NCI-H1092 (cell line): ENCODE measurements around the gene PDGFA.

Experiments used
- DNase-seq: peaks from one replicate; lab custom pipeline; 2025; lab: John Stamatoyannopoulos, UW

Gene PDGFA

GRCh38 chr7:473870-474604 is 45.6 kb downstream of the PDGFA start:
- DNase-seq, result no peak

DNA sequence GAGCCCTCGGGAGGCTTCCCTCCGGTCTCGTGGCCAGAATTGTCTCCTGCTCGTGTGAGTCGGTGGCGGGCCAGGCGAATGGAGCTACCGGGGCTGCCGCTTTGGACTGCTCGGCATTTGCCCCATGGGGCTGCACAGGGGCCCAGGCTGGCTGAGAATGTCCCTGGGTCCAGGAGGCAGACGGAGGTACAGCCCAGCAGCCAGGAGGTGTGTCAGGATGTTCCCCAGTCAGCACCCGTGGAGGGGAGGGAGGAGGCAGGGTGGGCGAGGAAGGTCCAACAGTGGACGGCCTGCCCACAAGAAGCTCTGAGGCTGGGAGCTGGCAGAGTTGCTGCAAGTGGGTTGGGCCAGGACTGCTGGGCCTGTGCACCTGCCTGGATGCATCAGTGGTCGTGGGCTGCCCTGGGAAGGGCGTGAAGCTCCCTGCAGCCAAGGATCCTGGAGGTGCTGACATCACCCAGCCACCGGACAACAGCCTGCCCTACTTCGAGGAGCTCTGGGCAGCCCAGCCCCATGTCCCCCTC is 46.4 kb downstream of the PDGFA start:
- DNase-seq, result no peak

DNA sequence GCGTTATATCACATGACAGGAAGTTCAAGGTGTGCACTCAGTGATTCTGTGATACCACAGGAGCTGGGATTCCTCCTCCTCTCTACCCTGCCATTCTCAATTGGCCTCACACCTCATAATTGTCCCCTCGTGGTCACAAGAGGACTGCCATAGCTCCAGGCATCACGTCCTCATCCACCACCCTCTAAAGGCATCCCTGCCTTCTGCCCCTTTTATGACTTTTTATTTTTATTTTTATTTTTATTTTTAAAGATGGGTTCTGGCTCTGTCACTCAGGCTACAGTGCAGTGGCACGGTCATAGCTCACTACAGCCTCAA is 47.0 kb downstream of the PDGFA start:
- DNase-seq, result no peak

GRCh38 chr7:471866-472639 is 47.6 kb downstream of the PDGFA start:
- no peak for DNase-seq

- DNase-seq, result no peak
Measured at GRCh38 chr7:471191-471865, 48.3 kb downstream of the PDGFA start.

GRCh38 chr7:469563-469961 is 50.1 kb downstream of the PDGFA start:
- DNase-seq, result no peak

- DNase-seq, result no peak
Measured at GRCh38 chr7:468681-469562, 50.7 kb downstream of the PDGFA start.

GRCh38 chr7:467856-468545 is 51.6 kb downstream of the PDGFA start:
- no peak for DNase-seq

GRCh38 chr7:467393-467828 is 52.2 kb downstream of the PDGFA start:
- DNase-seq, result no peak

DNA sequence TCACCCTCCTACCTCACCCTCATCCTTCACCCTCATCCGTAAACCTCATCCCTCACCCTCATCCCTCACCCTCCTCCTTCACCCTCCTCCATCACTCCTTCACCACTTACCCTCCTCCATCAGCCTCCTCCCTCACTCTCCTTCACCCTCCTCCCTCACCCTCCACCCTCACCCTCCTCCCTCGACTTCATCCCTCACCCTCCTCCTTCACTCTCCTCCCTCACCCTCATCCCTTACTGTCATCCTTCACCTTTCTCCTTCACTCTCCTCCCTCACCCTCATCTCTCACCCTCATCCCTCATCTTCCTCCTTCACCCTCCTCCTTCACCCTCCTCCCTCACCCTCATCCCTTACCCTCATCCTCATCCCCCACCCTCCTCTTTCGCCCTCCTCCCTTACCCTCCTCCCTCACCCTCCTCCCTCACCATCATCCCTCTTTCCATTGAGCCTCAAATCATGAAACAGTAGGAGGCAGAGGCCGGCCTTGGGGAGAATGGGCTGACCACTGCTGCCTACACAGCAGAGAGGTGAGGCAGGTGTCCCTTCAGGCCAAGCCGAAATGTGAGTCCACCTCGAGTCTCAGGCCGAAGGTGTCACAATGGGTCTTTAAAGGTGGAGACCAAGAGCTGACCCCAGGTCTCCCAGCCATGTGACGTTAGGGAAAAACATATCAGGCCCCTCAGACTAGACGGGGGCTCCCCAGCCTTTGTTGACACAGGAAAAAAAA is 53.0 kb downstream of the PDGFA start:
- no peak for DNase-seq

- no peak for DNase-seq
Measured at GRCh38 chr7:465710-466400, 53.8 kb downstream of the PDGFA start.

DNA sequence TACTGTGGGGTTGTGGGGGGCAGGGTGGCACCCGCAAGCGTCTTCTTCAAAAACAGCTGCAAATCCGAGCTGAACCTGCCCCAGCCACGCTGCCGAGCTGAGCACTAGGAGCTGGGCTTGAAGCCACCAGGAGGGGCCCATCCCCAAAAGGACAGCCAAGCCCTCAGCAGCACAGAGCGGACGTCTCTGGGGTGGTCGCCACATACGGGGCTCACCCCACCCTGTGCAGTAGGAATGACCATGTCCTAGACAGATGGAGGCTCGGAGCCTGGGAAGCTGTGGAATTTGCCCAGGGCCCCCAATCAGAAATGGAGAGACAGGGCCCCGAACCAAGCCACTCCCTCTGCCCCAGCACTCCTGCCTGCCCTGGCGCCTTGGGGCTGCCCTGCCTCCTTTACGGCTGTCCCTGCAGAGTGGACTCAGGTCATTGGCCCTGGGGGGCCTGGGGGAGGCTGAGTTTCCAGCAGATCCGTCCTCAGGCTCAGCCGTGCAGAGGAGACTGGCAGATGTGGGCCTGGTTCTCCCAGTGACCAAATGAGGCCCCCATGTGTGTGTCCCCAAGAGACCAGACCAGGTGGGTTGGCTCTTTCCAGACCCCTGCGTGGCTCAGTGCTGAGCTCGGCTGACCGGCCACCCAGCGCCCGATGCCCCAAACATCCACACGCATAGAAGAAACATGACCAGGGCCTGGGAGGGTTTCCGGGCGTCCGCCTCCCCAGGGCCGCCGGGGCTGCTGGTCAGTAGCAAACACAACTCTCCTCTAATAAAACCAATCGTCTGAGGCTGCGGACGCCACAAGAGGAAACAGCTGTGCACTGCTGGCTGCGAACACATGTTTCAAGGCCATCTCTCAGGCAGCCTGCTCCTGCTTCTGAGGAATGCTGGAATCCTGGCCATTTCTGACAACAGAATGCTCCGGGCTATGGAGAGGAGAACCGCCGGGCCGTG is 54.9 kb downstream of the PDGFA start:
- no peak for DNase-seq

DNA sequence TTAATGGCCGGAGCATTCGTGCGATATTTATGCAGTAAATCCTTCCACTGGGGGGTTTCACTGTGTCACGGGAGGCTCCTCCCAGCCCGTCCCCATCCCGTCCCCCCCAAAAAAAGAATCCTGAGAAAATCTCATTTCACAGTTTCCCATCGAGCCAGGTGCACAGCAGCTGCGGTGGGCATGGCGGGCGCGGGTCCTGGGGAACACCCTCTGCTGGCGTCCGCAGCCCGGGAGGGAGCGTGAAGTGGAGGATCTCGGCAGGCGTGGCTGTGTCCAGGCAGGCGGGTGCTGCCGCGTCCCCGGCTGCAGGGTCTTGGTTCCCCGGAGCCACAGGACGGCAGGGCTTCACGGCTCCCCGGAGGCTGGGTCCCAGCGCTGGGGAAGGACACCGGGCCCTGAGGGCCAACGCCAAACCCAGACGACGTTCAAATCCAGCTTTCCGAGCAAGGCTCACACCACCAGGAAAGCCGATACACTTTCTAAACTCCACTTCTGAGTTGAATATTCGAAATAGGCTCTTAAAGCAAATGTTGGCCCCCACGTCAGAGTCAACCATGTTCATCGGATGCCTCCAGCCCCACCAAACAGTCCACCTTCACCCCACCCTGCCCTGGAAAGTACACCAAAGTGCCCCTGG is 55.7 kb downstream of the PDGFA start:
- DNase-seq, result no peak

- DNase-seq, result no peak
Measured at GRCh38 chr7:463362-463781, 56.3 kb downstream of the PDGFA start.

DNA sequence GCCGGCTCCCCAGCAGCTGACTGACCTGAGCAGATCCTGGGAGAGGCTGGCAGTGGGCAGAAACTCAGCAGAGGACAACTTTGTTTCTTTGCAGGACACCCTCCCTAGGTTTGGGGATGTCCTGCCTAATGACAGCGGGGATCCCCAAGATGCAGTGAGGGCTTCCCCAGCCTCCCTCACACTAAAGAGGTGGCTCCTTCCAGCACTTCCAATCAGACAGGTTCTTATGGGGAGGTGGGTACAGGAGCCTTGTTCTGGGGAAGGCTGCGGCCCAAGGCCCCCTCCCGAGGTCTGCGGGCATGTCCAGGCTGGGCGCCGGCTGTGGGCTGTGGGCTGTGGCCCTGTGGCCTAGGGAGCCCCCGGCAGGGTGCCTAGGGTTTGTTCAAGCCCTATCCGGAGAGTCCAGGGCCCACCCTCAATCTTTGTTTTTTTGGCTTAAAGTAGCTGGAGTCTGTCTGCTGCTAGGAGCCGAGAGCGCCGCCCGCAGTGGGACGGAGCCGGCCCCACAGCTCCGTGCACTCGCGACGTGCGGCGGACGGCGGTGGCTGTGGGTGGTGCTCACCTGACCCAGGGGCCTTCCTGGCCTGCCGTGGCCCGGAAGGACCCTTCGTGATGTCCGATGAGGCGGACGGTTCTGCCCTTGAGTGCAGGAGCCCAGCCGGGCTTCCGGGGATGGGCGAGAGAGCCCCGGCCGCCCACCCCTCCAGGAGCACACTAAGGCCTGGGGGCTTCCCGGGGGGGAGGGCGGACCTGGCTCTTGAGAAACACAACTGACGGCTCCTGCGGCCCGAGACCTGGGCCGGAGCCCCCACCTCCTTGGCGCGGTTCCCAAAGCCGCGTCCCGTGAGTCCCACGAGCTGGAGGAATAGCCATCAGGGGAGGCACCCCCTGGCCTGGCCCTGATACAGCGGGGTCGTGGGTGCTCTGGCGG is 57.2 kb downstream of the PDGFA start:
- no peak for DNase-seq

DNA sequence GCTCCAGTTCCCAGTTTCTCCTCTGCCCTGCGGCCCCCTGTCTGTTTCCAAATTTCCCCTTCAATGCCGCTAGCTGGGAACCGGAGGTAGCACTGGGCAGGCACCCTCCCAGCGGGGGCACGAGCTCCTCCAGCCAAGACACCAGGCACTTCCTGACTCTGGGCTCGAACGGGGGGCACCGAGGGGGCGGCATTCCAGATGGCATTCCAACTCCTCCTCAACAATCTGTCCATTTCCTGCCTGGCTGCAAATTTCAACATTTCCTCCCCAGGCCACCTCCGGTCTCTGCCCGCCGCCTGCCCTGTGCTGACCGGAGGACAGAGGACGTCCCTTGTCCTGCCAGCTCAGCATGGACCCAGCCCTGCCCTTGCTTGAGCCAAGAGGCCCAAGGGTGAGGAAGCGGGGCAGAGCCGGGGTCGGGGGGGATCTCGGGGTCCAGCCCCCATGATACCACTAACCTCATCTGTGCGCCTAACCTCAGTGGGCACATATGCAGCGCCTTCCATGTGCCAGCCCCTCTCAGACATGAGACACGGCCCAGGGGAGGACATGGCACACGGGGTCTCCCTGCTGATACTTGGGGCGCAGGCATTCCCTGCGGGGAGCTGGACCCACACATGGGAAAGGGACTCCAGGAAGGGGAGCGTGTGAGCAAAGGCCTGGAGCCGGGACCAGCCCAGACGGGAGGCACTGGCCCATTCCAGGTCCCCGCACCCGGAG is 58.0 kb downstream of the PDGFA start:
- no peak for DNase-seq

- DNase-seq, result no peak
Measured at GRCh38 chr7:461117-461452, 58.6 kb downstream of the PDGFA start.
